ENCODE data around the gene FOLR1.
"Not testable (repeated sequence)": the region's sequence is repeated elsewhere in the genome, so short reads cannot be mapped to it uniquely, and the experiment has no call there.

FOLR1 gene

DNA sequence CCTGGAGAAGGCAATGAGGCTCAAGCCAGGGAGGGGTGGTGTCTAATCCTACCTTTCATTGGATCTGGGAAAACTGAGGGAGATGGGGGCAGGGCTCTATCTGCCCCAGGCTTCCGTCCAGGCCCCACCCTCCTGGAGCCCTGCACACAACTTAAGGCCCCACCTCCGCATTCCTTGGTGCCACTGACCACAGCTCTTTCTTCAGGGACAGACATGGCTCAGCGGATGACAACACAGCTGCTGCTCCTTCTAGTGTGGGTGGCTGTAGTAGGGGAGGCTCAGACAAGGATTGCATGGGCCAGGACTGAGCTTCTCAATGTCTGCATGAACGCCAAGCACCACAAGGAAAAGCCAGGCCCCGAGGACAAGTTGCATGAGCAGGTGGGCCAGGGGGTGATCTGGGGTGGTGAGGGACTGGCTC is at the start of gene FOLR1:
Gene FOLR1 (plus strand): TSS at position 180 of the 421 bp plus-strand sequence. CDS start 34 bp downstream, at position 214.
- DNase-seq (ENCODE audit: low spot score) = no peak

DNA sequence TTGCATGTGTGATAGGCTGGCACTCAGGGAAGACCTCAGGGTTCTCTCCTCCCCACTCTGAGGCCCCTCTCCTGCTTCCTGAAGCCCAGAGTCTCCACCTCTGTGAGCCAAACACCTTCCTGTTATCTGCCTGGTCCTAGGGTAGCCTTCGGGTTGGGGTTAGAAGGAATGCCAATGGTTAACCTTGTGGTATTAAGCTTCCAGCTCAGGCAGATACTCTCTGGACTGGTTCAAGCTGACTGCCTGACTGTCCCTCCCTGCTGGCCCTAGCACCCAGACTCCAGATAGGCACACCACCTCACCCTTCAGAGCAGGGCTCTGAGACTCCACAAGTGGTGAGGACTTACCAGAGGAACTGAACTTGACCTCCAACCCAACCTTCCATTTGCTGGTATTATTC is 49.4 kb upstream of the FOLR1 start:
- not testable (repeated sequence) for DNase-seq (ENCODE audit: low spot score)

DNA sequence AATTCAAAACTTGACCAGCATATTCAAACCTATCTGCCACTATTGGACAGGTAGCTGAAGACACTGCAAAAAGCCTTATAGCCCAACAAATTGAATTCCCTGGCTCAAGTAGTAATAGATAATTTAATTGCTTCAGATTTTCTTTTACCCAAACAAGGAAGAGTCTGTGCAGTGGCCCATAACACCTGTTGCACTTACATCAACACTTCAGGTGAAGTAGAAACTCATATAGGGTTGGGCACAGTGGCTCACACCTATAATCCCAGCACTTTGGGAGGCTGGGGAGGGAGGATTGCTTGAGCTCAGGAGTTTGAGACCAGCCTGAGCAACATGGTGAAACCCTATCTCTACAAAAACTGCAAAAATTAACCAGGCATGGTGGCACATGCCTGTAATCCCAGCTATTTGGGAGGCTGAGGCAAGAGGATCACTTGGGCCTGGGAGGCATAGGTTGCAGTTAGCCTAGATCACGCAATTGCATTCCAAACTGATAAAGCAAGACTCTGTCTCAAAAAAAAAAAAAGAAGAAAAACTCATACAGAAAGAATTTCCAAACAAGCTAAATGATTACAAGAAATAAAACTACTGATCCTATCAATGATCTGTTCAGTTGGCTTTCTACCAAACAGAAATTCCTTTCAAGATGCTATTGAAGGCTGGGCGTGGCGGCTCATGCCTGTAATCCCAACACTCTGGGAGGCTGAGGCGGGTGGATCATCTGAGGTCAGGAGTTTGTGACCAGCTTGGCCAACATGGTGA is 47.0 kb upstream of the FOLR1 start:
- DNase-seq (ENCODE audit: low spot score) = no peak

DNA sequence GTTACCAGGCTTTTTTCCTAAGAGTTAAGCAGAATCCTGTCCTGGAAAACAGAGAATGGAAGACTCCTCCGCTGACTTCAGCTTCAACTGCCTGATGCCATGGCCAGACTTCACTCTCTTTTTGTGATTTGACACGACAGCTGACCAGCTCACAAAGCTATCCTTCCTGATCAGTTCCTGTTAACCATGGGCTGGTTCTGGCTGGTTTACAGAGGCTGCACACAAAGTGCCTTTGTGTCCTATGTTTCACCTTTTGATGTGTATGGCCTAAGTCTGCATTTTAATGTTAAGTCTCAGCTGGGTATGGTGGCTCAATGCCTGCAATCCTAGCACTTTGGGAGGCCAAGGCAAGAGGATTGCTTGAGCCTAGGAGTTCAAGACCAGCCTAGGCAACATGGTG is 45.3 kb upstream of the FOLR1 start:
- DNase-seq (ENCODE audit: low spot score) = no peak

DNA sequence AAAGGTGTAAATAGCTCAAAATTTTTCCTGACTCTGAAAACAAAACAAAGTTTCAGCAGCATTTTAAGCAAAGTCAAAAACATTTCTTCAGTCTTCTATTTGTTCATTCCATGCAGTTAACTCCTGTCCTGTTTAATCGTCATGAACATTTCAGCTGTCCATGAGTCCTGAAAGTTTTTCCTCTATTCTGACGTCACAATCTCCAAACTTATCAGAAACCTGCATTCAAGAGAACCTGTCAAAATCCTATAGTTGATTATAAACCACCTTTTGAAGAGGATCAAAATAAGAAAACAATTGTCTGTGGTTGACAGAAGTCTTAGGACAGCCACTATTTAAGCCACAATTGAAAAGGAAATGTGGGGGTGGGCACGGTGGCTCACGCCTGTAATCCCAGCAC is 41.1 kb upstream of the FOLR1 start:
- no peak for DNase-seq (ENCODE audit: low spot score)

DNA sequence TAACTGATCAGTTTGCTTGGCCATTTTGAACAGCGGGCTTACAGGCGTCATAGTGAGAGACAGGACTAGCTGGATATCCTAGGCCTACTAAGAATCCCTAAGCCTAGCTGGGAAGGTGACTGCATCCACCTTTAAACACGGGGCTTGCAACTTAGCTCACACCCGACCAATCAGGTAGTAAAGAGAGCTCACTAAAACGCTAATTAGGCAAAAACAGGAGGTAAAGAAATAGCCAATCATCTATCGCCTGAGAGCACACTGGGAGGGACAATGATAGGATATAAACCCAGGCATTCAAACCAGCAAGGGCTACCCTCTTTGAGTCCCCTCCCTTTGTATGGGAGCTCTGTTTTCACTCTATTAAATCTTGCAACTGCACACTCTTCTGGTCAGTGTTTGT is 38.1 kb upstream of the FOLR1 start:
- not testable (repeated sequence) for DNase-seq (ENCODE audit: low spot score)

DNA sequence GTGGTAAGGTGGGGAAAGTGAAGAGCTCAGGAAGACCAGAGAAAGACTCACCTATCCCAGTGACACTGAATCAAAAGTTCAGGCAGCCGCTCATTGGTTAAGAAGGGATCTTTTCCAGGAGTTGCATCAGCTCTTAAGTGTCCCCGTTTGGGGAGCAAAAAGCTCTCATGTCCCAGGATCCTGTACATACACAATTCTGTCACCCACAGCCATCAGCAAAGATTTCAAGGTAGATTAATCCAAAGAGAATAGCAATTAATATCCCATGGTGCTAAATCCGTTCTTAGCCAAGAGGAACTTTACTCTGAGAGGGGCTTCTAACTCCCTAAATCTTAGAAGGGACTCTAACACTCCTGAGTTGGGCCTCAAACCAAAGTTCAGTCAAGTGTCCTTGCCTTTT is 37.1 kb upstream of the FOLR1 start:
- no peak for DNase-seq (ENCODE audit: low spot score)

DNA sequence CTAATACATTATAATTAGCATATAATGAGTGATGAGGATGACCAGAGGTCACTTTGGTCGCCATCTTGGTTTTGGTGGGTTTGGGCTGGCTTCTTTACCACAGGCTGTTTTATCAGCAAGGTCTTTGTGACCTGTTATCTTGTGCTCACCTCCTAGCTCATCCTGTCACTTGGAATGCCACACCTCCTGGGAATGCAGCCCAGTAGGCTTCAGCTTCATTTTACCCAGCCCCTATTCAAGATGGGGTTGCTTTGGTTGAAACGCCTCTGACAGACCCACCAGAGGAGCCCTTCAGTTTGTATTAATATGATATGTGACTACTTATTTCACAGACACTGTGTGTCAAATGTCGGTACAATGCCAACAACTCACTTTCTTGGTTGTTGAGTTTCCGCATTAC is 36.2 kb upstream of the FOLR1 start:
- no peak for DNase-seq (ENCODE audit: low spot score)

DNA sequence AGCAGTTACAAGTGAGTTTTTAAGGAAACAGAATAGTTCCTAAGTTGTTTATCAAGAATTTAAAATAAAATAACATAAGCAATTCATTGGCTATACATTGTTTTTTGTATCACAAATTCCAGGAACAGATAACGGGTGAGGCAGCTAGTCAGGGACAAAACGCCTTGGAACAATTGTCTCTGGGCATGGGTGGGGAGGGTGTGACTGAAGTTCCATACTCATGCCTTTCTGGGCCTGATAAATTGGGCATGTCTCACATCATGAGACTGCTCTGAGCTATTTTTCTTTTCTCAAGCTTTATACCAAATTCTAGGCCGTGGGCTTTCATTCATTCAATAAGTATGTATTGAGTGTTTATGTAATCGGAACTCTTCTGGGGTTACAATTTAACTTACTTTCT is 34.8 kb upstream of the FOLR1 start:
- DNase-seq (ENCODE audit: low spot score) = no peak

DNA sequence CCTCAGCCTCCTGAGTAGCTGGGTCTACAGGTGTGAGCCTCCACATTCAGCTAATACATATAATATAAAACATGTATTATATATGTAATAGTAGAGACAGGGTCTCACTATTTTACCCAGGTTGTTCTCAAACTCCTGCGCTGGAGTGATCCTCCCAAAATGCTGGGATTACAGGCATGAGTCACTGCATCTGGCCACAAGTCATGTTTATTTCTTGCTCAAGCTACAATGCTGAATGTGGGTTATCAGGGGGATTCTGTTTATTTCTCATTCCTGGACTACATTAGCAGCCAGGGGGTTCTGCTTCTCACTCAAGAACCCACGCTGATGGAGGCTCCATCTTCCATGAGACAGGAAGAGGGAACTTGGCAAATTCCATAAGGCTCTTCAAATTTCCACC is 31.6 kb upstream of the FOLR1 start:
- no peak for DNase-seq (ENCODE audit: low spot score)

DNA sequence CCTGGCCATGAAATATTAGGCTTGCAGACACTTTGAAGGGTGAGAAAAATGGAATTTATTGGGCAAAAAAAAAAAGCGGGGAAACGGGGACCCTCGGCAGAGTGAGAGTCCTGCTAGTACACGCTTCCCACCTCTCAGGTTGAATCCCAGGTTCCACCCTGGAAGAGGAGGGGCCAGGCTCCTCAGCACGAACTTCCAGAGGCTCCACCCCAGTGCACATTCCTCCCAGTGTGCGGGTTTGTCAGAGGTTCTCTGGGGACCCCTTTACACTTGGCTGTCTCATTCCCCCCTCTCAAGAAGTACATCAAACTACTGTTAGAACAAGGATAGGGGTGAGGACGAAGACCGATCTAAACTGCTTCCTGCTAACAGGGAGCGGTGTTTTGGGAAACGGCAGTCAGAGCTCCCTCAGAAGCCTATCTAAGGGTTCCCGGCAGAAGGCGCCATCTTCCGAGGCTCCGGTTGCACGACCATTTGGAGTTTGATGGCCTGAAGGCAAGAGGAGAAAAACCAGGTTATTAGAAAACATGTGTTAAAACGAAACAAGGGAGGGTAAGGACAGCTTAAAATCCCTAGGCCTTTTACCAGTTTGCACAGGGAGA is 28.9 kb upstream of the FOLR1 start:
- DNase-seq (ENCODE audit: low spot score) = no peak

DNA sequence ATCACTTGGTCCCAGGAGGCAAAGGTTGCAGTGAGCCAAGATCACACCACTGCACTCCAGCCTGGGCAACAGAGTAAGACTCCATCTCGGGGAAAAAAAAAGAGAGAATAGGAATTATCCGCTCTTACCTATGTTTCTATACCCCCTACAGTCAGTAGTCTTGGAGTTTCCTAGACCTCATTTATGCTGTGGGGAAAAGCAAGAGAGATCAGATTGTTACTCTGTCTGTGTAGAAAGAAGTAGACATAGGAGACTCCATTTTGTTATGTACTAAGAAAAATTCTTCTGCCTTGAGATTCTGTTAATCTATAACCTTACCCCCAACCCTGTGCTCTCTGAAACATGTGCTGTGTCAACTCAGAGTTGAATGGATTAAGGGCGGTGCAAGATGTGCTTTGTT is 27.8 kb upstream of the FOLR1 start:
- DNase-seq (ENCODE audit: low spot score) = not testable (repeated sequence)

DNA sequence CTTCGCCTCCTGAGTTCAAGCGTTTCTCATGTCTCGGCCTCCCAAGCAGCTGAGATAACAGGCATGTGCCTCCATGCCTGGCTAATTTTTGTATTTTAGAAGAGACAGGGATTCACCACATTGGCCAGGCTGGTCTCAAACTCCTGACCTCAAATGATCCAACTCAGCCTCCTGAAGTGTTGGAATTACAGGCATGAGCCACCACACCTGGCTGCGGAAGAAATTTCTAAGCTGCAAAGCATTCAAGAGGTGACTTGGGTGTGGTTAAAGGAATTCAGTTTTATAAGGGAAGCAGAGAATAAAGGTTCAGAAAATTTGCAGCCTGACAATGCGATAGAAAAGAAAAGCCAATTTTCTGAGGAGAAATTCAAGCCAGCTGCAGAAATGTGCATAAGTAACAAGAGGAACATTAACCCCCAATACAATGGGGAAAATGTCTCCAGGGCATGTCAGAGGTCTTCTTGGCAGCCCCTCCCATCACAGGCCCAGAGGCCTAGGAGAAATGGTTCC is 22.8 kb upstream of the FOLR1 start:
- not testable (repeated sequence) for DNase-seq (ENCODE audit: low spot score)

DNA sequence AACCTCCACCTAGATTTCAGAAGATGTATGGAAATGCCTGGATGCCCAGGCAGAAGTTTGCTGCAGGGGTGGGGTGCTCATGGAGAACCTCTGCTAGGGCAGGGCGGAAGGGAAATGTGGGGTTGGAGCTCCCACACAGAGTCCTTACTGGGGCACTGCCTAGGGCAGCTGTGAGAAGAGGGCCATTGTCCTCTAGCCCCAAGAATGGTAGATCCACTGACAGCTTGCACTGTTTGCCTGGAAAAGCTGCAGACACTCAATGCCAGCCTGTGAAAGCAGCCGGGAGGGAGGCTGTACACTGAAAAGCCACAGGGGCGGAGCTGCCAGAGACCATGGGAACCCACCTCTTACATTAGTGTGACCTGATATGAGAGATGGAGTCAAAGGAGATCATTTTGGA is 22.2 kb upstream of the FOLR1 start:
- not testable (repeated sequence) for DNase-seq (ENCODE audit: low spot score)

DNA sequence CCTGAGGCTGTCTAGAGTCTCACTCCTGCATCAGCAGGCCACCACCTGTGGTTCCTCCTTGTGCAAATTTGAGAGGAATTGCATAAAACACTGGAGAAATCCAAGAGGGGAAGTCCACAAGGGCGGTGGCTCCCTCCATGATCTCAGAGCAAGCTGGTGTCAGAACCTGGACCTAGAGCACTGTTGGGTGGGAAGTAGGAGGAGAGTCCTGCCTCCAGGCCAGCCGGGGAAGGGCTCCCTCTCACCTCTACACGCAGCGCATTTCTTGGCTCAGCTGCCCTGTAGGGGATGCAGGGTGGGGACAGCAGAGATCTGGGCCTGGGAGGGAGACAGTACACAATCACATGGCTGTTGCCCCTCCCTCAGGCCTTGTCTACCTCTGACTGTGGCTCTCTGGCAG is 19.9 kb upstream of the FOLR1 start:
- not testable (repeated sequence) for DNase-seq (ENCODE audit: low spot score)

DNA sequence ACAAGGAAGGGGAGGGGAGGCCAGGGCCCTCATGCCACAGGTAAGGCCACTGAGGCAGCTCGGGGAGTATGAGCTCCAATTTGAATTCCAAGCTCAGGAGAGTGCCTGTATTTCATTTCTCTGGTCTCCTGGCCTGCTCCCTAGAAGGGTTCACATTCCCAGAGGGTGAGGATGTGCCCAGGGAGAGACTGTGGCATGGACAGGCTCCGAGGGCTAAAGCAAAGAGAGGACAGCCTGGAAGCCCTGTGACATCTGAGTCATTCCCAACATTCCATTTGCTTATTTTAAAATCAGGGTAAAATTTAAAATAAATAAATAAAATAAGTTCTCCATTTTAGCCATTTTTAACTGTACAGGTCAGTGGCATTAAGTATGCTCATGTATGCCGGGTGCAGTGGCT is 18.6 kb upstream of the FOLR1 start:
- DNase-seq (ENCODE audit: low spot score) = no peak

DNA sequence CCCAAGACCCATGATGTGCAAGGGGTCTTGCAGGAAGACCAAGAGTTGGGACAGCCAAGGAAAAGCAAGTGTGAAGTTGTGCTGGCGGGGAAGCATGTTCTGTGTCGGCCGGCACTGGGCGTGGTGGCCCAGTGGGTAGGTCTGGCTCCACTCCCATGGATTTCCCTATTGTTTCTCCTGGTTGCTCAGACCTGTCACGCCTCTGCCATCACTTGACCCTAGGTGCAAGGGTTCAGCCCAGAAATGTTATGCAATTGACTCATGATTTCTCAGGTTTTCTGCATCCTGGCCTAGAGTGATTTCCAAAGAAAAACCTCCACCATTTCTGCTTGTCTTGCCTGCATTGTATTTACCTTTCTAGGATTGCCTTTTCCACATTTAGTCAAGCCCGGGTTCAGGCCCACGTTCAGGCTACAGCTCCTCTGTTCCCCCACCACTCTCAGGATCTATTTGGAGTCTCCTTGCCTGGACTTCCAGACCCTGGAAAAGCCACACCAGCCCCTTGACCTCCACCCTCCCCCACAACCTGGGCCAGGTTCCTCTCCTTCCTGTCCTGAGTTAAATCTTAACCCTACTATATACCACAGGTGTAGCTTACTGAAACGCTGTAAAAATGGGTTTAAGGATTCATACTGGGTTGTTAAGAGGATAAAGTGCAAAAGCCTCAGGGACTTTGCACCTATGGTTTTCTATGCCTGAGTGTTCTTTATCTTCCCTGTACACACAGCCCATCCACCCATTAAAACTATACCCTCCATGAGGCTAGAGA is 17.5 kb upstream of the FOLR1 start:
- no peak for DNase-seq (ENCODE audit: low spot score)

DNA sequence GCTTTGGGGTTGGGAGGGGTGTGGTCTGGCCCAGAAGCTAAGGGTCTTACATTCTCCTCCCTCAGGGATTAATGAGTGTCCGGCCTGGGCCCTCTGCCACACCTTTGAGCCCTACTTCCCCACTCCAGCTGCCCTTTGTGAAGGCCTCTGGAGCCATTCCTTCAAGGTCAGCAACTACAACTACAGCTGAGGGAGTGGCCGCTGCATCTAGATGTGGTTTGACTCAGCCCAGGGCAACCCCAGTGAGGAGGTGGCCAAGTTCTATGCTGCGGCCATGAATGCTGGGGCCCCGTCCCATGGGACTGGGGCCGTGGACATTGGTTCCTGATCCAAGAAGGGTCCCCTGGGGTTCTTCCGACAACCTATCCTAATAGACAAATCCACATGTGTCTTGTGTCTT is 14.3 kb upstream of the FOLR1 start:
- DNase-seq (ENCODE audit: low spot score) = no peak

DNA sequence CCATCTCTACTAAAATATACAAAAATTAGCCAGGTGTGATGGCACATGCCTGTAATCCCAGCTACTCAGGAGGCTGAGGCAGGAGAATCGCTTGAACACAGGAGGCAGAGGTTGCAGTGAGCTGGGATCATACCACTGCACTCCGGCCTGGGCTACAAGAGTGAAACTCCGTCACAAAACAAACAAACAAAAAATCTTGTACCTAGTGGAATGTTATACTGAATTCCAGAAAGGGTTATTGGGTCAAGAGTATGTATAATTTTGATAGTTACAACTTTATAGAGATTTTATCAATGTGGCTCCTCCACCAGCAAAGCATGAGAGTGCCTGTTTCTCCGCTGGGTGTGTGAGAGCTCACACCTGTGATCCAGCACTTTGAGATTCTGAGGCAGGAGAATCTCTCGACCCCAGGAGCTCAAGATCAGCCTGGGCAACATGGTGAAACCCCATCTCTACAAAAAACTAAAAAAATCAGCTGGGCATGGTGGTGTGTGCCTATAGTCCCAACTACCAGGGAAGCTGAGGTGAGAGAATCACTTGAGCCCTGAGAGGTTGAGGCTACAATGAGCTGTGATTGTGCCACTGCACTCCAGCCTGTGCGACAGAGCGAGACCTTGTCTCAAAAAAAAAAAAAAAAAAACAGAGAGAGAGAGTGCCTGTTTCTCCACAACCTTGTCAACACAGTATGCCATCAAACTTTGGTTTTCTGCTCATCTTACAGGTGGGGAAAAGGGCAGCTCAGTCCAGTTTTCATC is 12.7 kb upstream of the FOLR1 start:
- no peak for DNase-seq (ENCODE audit: low spot score)

DNA sequence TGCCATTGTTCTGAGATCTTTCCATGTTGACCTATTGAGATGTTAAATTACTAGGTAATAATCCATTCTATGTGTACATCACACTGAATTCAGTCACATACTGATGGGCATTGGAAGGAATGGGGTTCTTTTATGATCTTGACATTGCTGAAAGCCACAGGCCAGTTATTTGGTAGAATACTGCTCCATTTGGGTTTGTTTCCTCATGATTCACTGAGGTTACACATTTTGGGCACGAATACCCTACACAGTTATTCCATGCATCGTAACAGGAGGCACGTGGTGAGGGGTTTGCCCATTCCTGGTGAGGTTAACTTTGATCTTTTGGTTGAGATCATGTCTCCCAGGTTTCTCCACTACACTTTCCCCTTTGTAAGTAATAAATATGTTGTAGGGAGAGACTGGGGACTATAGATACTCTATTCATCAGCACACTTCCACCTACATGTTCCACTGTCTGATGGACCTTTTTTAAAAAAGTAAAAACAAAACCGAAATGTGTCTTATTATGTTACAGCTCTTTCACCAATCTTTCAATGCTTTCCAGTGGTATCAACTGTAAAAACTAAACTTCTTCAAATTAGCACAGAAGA is 12.0 kb upstream of the FOLR1 start:
- no peak for DNase-seq (ENCODE audit: low spot score)

DNA sequence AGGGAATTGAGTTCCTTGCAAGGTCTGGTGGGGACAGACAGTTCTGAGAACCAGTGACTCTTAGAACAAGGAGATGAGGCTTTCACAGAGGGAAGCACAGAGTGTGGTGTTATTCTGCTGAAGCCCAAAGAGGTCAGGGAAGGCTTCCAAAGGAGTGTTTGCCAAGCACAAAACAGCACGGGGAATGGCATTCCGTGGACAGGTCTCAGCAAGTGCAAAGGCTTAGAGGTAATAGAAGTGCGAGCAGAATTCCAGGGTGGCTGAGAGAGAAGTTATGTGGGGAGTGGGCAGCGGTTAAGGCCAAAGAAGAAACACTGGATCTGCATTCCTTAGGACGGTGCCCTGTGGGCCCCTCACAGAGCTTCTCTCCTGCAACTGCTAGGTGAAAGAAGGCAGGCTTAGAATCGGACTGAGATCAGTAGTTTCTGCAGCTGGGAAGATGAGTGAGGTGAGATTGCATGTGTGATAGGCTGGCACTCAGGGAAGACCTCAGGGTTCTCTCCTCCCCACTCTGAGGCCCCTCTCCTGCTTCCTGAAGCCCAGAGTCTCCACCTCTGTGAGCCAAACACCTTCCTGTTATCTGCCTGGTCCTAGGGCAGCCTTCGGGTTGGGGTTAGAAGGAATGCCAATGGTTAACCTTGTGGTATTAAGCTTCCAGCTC is 10.9 kb upstream of the FOLR1 start:
- not testable (repeated sequence) for DNase-seq (ENCODE audit: low spot score)

Measured in HuH-7 (cell line).